GM18868 (cell line): ENCODE results near the gene AGBL2.
"Not testable (repeated sequence)": the region's sequence is repeated elsewhere in the genome, so short reads cannot be mapped to it uniquely, and the experiment has no call there.

Source experiments
- ATAC-seq: cut with Tn5 transposase; IDR thresholded peaks from one replicate; pipeline ENCODE4 v1.9.1; 2021; ENCODE audit warnings: mild to moderate bottlenecking, moderate library complexity; ENCODE audit not compliant: unreplicated experiment

Gene AGBL2

DNA sequence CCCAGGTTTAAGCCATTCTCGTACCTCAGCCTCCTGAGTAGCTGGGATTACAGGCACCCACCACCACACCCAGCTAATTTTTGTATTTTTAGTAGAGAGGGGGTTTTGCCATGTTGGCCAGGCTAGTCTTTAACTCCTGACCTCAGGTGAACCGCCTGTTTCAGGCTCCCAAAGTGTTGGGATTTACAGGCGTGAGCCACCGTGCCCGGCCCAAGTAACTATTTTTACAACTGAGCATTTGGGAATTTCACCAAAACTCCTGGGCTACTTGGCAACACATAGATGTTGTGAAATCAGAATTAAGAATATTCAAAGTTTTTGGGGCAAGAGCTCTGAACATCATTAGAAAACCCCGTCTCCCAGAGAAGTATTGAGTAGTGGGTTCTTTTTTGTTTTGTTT is 74.7 kb downstream of the AGBL2 start:
- ATAC-seq, result not testable (repeated sequence)

DNA sequence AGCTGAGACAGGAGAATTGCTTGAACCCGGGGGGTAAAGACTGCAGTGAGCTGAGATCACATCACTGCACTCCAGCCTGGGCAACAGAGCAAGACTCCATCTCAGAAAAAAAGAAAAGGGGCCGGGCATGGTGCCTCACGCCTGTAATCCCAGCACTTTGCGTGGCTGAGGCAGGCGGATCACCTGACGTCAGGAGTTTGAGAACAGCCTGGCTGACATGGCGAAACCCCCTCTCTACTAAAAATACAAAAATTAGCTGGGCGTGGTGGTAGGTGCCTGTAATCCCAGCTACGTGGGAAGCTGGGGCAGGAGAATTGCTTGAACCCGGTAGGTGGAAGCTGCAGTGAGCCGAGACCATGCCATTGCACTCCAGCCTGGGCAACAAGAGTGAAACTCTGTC is 78.8 kb downstream of the AGBL2 start:
- ATAC-seq, result not testable (repeated sequence)

DNA sequence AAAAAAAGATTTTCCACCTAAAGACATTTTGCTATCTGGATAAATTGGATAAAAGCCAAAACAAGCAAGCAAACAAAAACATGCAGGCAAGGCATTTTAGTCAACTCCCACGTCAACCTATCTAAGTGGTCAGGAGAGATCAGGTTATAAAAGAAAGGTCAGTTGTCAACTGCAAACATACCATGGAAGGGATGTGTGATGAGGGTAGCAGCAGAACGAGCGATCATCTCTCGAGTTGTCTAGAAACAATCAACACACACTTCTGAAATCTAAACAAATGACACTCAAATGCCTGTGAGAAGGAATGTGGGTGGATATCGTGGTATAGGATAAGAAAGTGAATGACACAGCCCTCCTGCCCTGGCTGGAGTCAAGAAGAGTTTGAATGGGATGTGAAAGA is 83.7 kb downstream of the AGBL2 start:
- ATAC-seq, result no peak

GRCh38 chr11:47628026-47628425 is 87.1 kb downstream of the AGBL2 start:
- ATAC-seq, result no peak

GRCh38 chr11:47626234-47626633 is 88.9 kb downstream of the AGBL2 start:
- no peak for ATAC-seq

DNA sequence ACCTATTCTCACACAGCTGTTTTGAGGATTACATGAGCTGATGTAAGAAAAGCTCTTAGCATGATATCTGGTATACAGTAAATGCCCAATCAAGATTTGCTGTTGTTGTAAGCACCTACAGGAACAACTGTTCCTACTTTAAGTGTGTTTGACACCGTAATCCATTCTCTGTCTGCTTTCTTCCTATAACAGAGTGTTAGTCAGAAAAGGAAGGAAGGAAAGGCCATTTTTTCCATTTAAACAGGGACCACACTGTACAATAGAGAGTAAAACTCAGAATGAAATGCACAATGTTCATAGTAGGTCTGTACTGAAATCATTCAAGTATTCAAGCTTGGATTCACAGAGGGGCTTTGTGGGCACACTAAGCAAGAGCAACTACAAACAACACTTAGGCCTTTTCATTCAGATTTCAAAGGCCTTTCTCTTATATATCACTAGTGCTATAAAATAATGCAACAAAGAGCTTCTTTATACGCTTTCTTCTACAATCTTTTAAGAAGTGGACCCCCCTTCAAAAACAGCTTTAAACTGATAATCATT is 94.3 kb downstream of the AGBL2 start:
- no peak for ATAC-seq

DNA sequence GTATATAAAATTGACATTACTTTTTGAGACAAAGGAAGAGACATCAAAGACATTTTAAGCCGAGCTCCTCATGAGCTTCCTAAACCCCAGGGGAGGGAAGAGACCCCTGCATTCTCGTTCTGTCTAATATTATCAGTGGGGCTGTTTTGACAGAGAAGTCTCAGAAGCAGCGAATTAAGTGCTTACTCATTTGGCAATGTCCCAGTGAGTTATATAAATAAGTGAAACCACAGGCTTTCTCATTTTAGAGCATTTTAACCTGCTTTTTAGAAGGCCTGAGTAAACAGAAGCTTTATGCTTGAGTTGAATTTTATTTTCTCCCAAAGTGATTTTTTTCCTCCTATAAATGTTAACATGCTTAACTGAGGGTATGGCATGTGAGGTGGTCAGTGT is 97.8 kb downstream of the AGBL2 start:
- peak; percentile 64 for ATAC-seq

- ATAC-seq, result peak; percentile 51
Measured at GRCh38 chr11:47616726-47617416, 98.3 kb downstream of the AGBL2 start.

DNA sequence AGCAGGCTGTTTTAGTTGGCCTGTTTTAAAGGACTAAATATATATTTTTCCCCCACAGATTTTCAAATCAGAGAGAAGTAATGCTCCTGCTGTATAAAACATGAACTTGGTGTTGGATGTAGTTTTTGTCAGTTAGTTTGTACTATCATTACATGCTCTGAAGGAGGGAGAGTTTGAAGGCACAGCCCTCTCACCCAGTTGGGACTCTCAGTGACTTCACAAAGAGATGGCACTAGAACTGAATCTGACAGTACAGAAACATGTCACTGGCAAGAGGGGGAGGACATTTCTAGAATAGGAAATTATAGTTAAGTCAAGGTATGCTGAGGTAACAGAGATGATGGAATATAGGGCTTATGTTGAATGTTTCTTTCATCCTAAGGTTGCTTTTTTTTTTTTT is 99.9 kb downstream of the AGBL2 start:
- no peak for ATAC-seq

GRCh38 chr11:47611348-47611794 is 103.8 kb downstream of the AGBL2 start:
- ATAC-seq, result peak; percentile 87

GRCh38 chr11:47609675-47610074 is 105.5 kb downstream of the AGBL2 start:
- ATAC-seq, result no peak
